Stimulated activated CD4-positive, alpha-beta T cell treated with anti-CD3 and anti-CD28 coated beads, Interleukin-2, amount 100 ng/mL, for 48 hours (primary cell): Measurements from ENCODE around the gene BCR.
A peak's percentile ranks its signal among the peaks of the same experiment; 100 is the strongest.

Experiments used
- DNase-seq, 2 donors: peaks; one replicate each; pipeline ENCODE4 v3.0.0-alpha.2; 2020

The BCR gene

GRCh38 chr22:23232094-23232905, 52.0 kb downstream of the BCR start:
- no peak for DNase-seq

GRCh38 chr22:23233084-23233531, 52.8 kb downstream of the BCR start:
- no peak for DNase-seq

GRCh38 chr22:23233752-23234408, 53.6 kb downstream of the BCR start:
- peak; percentile 35 to 66 for DNase-seq

- no peak for DNase-seq
Measured at GRCh38 chr22:23234409-23235161, 54.3 kb downstream of the BCR start.

GRCh38 chr22:23235425-23235824, 55.1 kb downstream of the BCR start:
- no peak for DNase-seq

- DNase-seq = no peak
Measured at GRCh38 chr22:23236026-23236425, 55.7 kb downstream of the BCR start.

- no peak for DNase-seq
Measured at GRCh38 chr22:23236440-23237184, 56.3 kb downstream of the BCR start.

GRCh38 chr22:23237201-23237798, 57.0 kb downstream of the BCR start:
- DNase-seq = no peak

- peak in 1 of 2 donors; percentile 32 for DNase-seq
Measured at GRCh38 chr22:23237841-23238240, 57.5 kb downstream of the BCR start.

GRCh38 chr22:23238707-23239106, 58.4 kb downstream of the BCR start:
- no peak for DNase-seq

GRCh38 chr22:23239429-23239828, 59.1 kb downstream of the BCR start:
- no peak for DNase-seq

GRCh38 chr22:23240639-23241389, 60.5 kb downstream of the BCR start:
- DNase-seq = no peak

GRCh38 chr22:23241562-23242472, 61.5 kb downstream of the BCR start:
- no peak for DNase-seq

- no peak for DNase-seq
Measured at GRCh38 chr22:23242473-23243001, 62.2 kb downstream of the BCR start.

- DNase-seq = peak; percentile 54 to 55
Measured at GRCh38 chr22:23243006-23243573, 62.8 kb downstream of the BCR start.

- DNase-seq = no peak
Measured at GRCh38 chr22:23243859-23244689, 63.8 kb downstream of the BCR start.

- no peak for DNase-seq
Measured at GRCh38 chr22:23244690-23245044, 64.4 kb downstream of the BCR start.

- DNase-seq = no peak
Measured at GRCh38 chr22:23245045-23245798, 64.9 kb downstream of the BCR start.
